DMS114 treated with DMSO at 0.1 percent for 48 hours (cell line): ENCODE data around the gene MAU2.

Experiments used
- DNase-seq: peaks from one replicate; lab custom pipeline; 2025; ENCODE audit not compliant: unreplicated experiment; lab: John Stamatoyannopoulos, UW

Gene MAU2

GRCh38 chr19:19407633-19407930, 87.0 kb downstream of the MAU2 start:
- DNase-seq, result no peak
